CD4-positive, alpha-beta memory T cell (primary cell): ENCODE results near the gene TP53BP1. TPM values are rescaled to one million over a fixed set of nuclear protein-coding genes. Genes with fewer than 3 reads are reported as not detected.

Source experiments
- CTCF ChIA-PET: fragments of 350-600 bp; sonication (Branson Sonifier 250); formaldehyde crosslinking; loops from one replicate; lab custom pipeline; 2021; ENCODE audit warnings: inconsistent platforms; ENCODE audit not compliant: partially characterized antibody; lab: Charles Lee
- POLR2A ChIA-PET: fragments of 350-600 bp; sonication (Branson Sonifier 250); formaldehyde crosslinking; loops from one replicate; lab custom pipeline; 2021; ENCODE audit not compliant: partially characterized antibody; lab: Charles Lee
- DNase-seq, 5 donors: peaks; one replicate each; pipeline versions ENCODE4 v3.0.0 to v3.0.0-alpha.2; 2020 to 2022; ENCODE audit warnings: mixed read lengths in 1 of 5
- H3K27ac ChIP-seq: one replicate; pipeline ENCODE4 v1.7.0; 2013; ENCODE audit warnings: low read depth, low read length
- H3K27me3 ChIP-seq: 2 replicates; pipeline ENCODE4 v1.7.0; 2013; ENCODE audit warnings: mild to moderate bottlenecking, low read length, moderate library complexity; ENCODE audit not compliant: insufficient read depth
- H3K36me3 ChIP-seq: 2 replicates; pipeline ENCODE4 v1.7.0; 2013; ENCODE audit warnings: mild to moderate bottlenecking, low read length, moderate library complexity; ENCODE audit not compliant: insufficient read depth
- H3K4me1 ChIP-seq: 2 replicates; pipeline ENCODE4 v1.7.0; 2013; ENCODE audit warnings: mild to moderate bottlenecking, low read length, moderate library complexity; ENCODE audit not compliant: insufficient read depth
- H3K4me3 ChIP-seq, 2 donors: one replicate each; pipeline ENCODE4 v1.7.0; 2013; ENCODE audit warnings: low read length in 2 of 2, mild to moderate bottlenecking in 1 of 2
- H3K9me3 ChIP-seq, 2 donors: one replicate each; pipeline ENCODE4 v1.7.0; 2013; ENCODE audit warnings: low read length in 2 of 2, control low read depth in 1 of 2; ENCODE audit not compliant: control insufficient read depth in 1 of 2
- H3K27ac Mint-ChIP-seq, 7 donors: one replicate each; pipeline ENCODE4 v1.8.0; 2020 to 2021; ENCODE audit warnings: mixed read lengths in 7 of 7, mild to moderate bottlenecking in 6 of 7, inconsistent platforms in 3 of 7, moderate library complexity in 3 of 7
- H3K27me3 Mint-ChIP-seq, 2 donors: one replicate each; pipeline ENCODE4 v1.8.0; 2020 to 2021; ENCODE audit warnings: mixed read lengths in 2 of 2
- H3K36me3 Mint-ChIP-seq, 2 donors: one replicate each; pipeline ENCODE4 v1.8.0; 2020 to 2021; ENCODE audit warnings: mixed read lengths in 2 of 2, inconsistent platforms in 1 of 2, mild to moderate bottlenecking in 1 of 2
- H3K4me1 Mint-ChIP-seq, 4 donors: one replicate each; pipeline ENCODE4 v1.8.0; 2020 to 2021; ENCODE audit warnings: mixed read lengths in 4 of 4, mild to moderate bottlenecking in 1 of 4
- H3K4me3 Mint-ChIP-seq, 8 donors: one replicate each; pipeline ENCODE4 v1.8.0; 2020 to 2021; ENCODE audit warnings: mixed read lengths in 8 of 8, mild to moderate bottlenecking in 7 of 8, moderate library complexity in 6 of 8, inconsistent platforms in 3 of 8
- H3K9me3 Mint-ChIP-seq, 8 donors: one replicate each; pipeline ENCODE4 v1.8.0; 2020 to 2021; ENCODE audit warnings: mixed read lengths in 8 of 8, mild to moderate bottlenecking in 5 of 8, inconsistent platforms in 3 of 8, moderate library complexity in 1 of 8
- intact Hi-C: fragments of 100-400 bp; cut with micrococcal nuclease; formaldehyde crosslinking; loops from one replicate; pipeline ENCODE4 v1.15.1; 2023
- polyA plus RNA-seq, 2 donors: library from polyadenylated mRNA; unstranded; fragments of 300-500 nt; fragmentation: Illumina TruSeq; gene quantifications; one replicate each; pipeline ENCODE4 v1.2.3, GENCODE V29; 2021
- total RNA-seq, 2 experiments: library from RNA; stranded (reverse); gene quantifications; one replicate each; pipeline ENCODE4 v1.2.3, GENCODE V29; 2021

TP53BP1 gene
- total and polyA plus RNA-seq, 4 experiments from 2014 or later: 2.7 to 46.3 (median 25.5) TPM

DNA sequence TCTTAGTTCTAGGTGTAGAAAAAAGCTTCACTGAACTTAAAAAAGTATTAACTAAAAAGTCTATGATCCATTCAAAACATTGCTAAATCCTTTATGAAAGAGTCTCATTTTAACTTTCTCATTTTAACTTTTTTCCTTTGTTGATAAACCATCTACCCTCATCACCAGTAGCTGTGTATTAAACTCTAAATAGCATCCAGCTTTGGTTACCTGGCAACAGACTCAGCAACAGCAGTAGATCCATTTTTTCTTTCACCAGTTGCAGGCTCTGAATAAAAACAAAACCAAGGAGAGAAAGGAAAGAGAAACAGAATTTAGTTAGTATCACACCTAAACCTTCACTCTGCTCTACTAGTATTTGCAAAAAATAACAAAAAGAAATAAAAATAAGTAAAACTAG lies 51.6 kb downstream of the TP53BP1 start:
- POLR2A ChIA-PET: interaction anchor here (1.7 kb wide), 1 partner anchor 69 kb away, joined by 4 read pairs; no protein-coding TSS in a partner anchor
- no peaks in the 10 kb centered on the region for H3K27me3 ChIP-seq
- Mint-ChIP-seq H3K27me3 (no peaks in the 10 kb centered on the region), H3K36me3 (peaks cover 22 to 52% of the 10 kb centered on the region in 2 donors), H3K4me1 (peaks cover 3 to 6% (median 6%) of the 10 kb centered on the region in 4 donors), H3K27ac (no peak overlapping the region), H3K4me3 (no peak overlapping the region), H3K9me3 (no peaks in the 10 kb centered on the region)
- no peak overlapping the region for H3K4me3 ChIP-seq
- intact Hi-C loops: loop anchor here (1.0 kb wide), 1 partner anchor 73 kb away; no protein-coding TSS in a partner anchor
- CTCF ChIA-PET: interaction anchor here (1.0 to 4.2 kb wide), 3 partner anchors 19 to 99 kb away, joined by 3 to 58 read pairs (median 3); no protein-coding TSS in a partner anchor
- H3K27ac ChIP-seq: no peak overlapping the region
- no peak for DNase-seq
- H3K9me3 ChIP-seq: no peaks in the 10 kb centered on the region
- H3K36me3 ChIP-seq: no peaks in the 10 kb centered on the region
- H3K4me1 ChIP-seq: no peaks in the 10 kb centered on the region

DNA sequence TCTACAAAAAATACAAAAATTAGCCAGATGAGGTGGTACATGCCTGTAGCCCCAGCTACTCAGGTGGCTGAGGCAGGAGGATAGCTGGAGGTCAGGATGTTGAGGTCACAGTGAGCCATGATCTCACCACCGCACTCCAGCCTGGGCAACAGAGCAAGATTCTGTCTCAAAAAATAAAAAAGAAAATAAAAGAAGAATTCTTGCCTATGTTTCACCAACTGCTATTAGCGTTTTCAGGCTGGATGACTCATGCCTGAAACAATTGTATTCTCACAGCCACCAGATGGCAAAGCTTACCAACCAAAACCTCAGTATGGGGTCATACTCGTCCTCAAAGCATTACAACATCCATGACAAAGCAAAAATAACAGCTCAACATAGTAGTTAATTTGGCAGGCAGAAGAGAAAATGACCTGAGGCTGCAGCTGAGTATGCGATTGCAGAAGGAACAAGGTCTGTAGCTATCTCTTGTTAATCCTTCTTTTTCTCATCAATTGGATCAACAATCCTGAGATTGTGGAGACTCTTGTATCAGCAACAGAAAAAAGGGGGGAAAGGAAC lies 52.2 kb downstream of the TP53BP1 start:
- H3K36me3 Mint-ChIP-seq: peaks cover 17 to 52% of the 10 kb centered on the region in 2 donors
- peak; percentile 10 to 29 (median 14) for DNase-seq
- Histone ChIP-seq H3K27ac (no peak overlapping the region), H3K4me1 (no peaks in the 10 kb centered on the region), H3K27me3 (no peaks in the 10 kb centered on the region), H3K4me3 (no peak overlapping the region), H3K36me3 (no peaks in the 10 kb centered on the region), H3K9me3 (no peaks in the 10 kb centered on the region)
- CTCF ChIA-PET: interaction anchor here (0.7 to 4.2 kb wide), 4 partner anchors 19 to 348 kb away, joined by 3 to 58 read pairs (median 3); no protein-coding TSS in a partner anchor
- H3K4me3 Mint-ChIP-seq: no peak overlapping the region
- H3K9me3 Mint-ChIP-seq: no peaks in the 10 kb centered on the region
- POLR2A ChIA-PET: interaction anchor here (1.7 kb wide), 1 partner anchor 70 kb away, joined by 4 read pairs; no protein-coding TSS in a partner anchor
- intact Hi-C loops: loop anchor here (1.0 kb wide), 1 partner anchor 74 kb away; no protein-coding TSS in a partner anchor
- peaks cover 3 to 6% (median 6%) of the 10 kb centered on the region in 4 donors for H3K4me1 Mint-ChIP-seq
- peak overlapping the region in 1 of 7 donors; percentile 13 for H3K27ac Mint-ChIP-seq
- H3K27me3 Mint-ChIP-seq: no peaks in the 10 kb centered on the region

DNA sequence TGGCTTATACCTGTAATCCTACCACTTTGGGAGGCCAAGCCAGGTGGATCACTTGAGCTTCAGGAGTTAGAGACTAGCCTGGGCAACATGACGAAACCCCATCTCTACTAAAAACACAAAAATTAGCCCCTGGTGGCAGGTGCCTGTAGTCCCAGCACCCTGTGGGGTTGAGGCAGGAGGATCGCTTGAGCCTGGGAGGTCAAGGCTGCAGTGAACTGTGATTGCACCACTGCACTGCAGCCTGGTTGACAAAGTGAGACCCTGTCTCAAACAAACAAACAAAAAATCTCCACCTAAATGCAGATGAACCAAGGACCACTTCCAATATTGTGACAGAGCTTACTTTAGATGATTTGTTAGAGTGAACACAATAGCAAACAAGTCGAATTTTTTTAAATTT lies 53.7 kb downstream of the TP53BP1 start:
- Mint-ChIP-seq H3K36me3 (peaks cover 7 to 41% of the 10 kb centered on the region in 2 donors), H3K27me3 (no peaks in the 10 kb centered on the region), H3K4me1 (peaks cover 3 to 6% (median 5%) of the 10 kb centered on the region in 4 donors), H3K27ac (no peak overlapping the region), H3K9me3 (no peaks in the 10 kb centered on the region), H3K4me3 (no peak overlapping the region)
- Histone ChIP-seq H3K9me3 (no peaks in the 10 kb centered on the region), H3K4me1 (no peaks in the 10 kb centered on the region), H3K27ac (no peak overlapping the region), H3K36me3 (peaks cover 3% of the 10 kb centered on the region), H3K4me3 (no peak overlapping the region), H3K27me3 (no peaks in the 10 kb centered on the region)
- intact Hi-C loops: no loop called here
- ChIA-PET POLR2A (no interaction called here), CTCF (interaction anchor here (4.2 kb wide), 1 partner anchor 74 kb away, joined by 58 read pairs; no protein-coding TSS in a partner anchor)
- DNase-seq: no peak

DNA sequence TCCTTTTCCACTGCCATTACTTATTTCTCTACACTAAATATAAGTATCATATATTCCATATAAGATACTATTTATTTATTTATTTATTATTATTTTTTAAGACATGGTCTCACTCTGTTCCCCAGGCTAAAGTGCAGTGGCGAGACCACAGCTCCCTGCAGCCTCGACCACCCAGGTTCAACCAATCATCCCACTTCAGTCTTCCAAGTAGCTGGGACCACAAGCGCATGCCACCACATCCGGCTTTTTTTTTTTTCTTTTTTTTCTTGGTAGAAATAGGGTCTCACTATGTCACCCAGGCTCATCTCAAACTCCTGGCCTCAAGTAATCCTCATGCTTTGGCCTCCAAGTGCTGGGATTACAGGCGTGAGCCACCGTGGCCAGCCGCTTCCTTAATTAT lies 56.6 kb downstream of the TP53BP1 start:
- no peak overlapping the region for H3K27ac ChIP-seq
- peaks cover 31 to 64% of the 10 kb centered on the region in 2 donors for H3K36me3 Mint-ChIP-seq
- intact Hi-C loops: no loop called here
- H3K27me3 Mint-ChIP-seq: no peaks in the 10 kb centered on the region
- no peaks in the 10 kb centered on the region for H3K9me3 ChIP-seq
- DNase-seq: no peak
- H3K27me3 ChIP-seq: no peaks in the 10 kb centered on the region
- no peak overlapping the region for H3K4me3 Mint-ChIP-seq
- POLR2A ChIA-PET: no interaction called here
- H3K36me3 ChIP-seq: peaks cover 19% of the 10 kb centered on the region
- no peak overlapping the region for H3K27ac Mint-ChIP-seq
- no peaks in the 10 kb centered on the region for H3K9me3 Mint-ChIP-seq
- H3K4me1 ChIP-seq: no peaks in the 10 kb centered on the region
- H3K4me3 ChIP-seq: no peak overlapping the region
- CTCF ChIA-PET: no interaction called here
- H3K4me1 Mint-ChIP-seq: peaks cover 3 to 6% (median 5%) of the 10 kb centered on the region in 4 donors

DNA sequence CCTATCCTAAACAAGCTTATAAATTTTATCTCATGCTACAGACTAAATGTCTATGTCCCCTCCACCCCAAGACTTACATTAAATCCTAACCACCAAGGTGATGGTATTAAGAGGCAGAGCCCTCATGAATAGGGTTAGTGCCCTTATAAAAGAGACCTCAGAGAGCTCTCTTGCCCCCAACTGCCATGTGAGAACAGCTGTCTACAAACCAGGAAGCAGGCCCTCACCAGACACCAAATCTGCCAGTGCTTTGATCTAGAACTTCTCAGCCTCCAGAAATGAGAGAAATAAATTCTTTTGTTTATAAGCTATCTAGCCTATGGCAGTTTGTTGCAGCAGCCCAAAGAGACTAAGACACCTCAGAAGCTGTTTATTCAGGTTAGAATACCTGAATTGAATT lies 58.5 kb downstream of the TP53BP1 start:
- no peak overlapping the region for H3K27ac Mint-ChIP-seq
- Histone ChIP-seq H3K9me3 (no peaks in the 10 kb centered on the region), H3K4me3 (no peak overlapping the region), H3K4me1 (no peaks in the 10 kb centered on the region), H3K36me3 (peaks cover 26% of the 10 kb centered on the region), H3K27ac (no peak overlapping the region), H3K27me3 (no peaks in the 10 kb centered on the region)
- H3K4me3 Mint-ChIP-seq: no peak overlapping the region
- DNase-seq: no peak
- H3K27me3 Mint-ChIP-seq: no peaks in the 10 kb centered on the region
- intact Hi-C loops: no loop called here
- ChIA-PET CTCF (interaction anchor here (0.9 to 2.2 kb wide), 2 partner anchors 15 to 80 kb away, joined by 4 to 8 read pairs; no protein-coding TSS in a partner anchor), POLR2A (interaction anchor here (1.5 kb wide), 1 partner anchor 76 kb away, joined by 3 read pairs; no protein-coding TSS in a partner anchor)
- H3K9me3 Mint-ChIP-seq: no peaks in the 10 kb centered on the region
- peaks cover 0 to 2% (median 0%) of the 10 kb centered on the region in 4 donors for H3K4me1 Mint-ChIP-seq
- peaks cover 37 to 67% of the 10 kb centered on the region in 2 donors for H3K36me3 Mint-ChIP-seq

DNA sequence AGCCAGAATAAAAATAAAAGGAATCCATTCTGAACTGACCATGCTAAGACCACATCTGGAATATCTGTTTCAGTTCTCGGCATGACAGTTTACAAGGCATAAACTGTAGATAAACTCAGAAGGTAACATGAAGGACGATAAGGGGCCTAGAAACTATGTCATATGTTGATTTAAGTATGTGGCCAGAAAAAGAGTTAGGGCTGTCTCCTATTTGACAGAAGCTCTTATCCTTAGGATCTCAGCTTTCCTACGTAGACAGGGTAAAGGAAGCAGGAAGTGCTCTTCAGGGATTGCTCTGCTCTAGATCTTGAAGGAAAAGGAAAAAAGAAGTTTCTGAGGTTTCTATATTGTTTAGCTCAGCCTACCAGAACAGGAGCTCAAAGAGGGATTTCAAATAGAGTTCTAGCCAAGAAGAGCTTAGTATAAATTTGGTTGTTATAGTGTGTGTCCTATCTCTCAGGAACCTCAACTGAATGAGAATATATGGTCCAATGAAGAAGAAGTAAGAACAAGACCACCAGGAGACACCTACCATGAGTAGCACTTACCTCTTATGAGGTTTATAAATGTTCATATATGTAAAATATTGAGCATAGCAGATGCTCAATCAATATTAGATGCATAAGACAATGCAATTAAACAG lies 59.2 kb downstream of the TP53BP1 start:
- H3K4me1 ChIP-seq: no peaks in the 10 kb centered on the region
- CTCF ChIA-PET: interaction anchor here (0.9 to 2.2 kb wide), 2 partner anchors 15 to 81 kb away, joined by 4 to 8 read pairs; no protein-coding TSS in a partner anchor
- H3K27ac ChIP-seq: no peak overlapping the region
- no peak overlapping the region for H3K4me3 Mint-ChIP-seq
- H3K27me3 Mint-ChIP-seq: no peaks in the 10 kb centered on the region
- no peak overlapping the region for H3K27ac Mint-ChIP-seq
- no peaks in the 10 kb centered on the region for H3K9me3 ChIP-seq
- H3K9me3 Mint-ChIP-seq: no peaks in the 10 kb centered on the region
- H3K4me1 Mint-ChIP-seq: peaks cover 0 to 2% (median 0%) of the 10 kb centered on the region in 4 donors
- DNase-seq: no peak
- H3K27me3 ChIP-seq: no peaks in the 10 kb centered on the region
- no peak overlapping the region for H3K4me3 ChIP-seq
- intact Hi-C loops: no loop called here
- H3K36me3 Mint-ChIP-seq: peaks cover 37 to 64% of the 10 kb centered on the region in 2 donors
- POLR2A ChIA-PET: interaction anchor here (1.5 kb wide), 1 partner anchor 77 kb away, joined by 3 read pairs; no protein-coding TSS in a partner anchor
- peaks cover 26% of the 10 kb centered on the region for H3K36me3 ChIP-seq

DNA sequence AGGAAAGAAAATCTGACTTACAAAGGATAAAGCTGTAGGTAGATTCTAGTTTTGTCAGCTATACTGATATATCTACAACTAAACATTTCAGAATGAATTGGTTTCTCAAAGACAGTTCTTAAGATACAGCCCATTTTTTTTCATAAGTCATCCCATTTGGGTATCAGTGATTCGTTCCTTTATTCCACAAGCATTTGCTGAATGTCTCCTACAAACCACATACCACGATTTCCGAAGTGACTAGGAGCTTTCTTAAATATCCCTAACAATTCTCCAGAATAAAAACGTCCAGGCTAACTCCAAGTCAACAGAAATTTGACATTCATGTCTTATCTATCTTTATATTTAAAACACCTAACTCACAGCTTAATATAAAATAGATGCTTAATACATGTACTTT lies 59.8 kb downstream of the TP53BP1 start:
- Histone ChIP-seq H3K9me3 (no peaks in the 10 kb centered on the region), H3K27ac (no peak overlapping the region), H3K4me3 (no peak overlapping the region), H3K36me3 (peaks cover 26% of the 10 kb centered on the region), H3K4me1 (no peaks in the 10 kb centered on the region), H3K27me3 (no peaks in the 10 kb centered on the region)
- ChIA-PET CTCF (interaction anchor here (2.2 kb wide), 1 partner anchor 81 kb away, joined by 8 read pairs; no protein-coding TSS in a partner anchor), POLR2A (interaction anchor here (1.5 kb wide), 1 partner anchor 77 kb away, joined by 3 read pairs; no protein-coding TSS in a partner anchor)
- Mint-ChIP-seq H3K4me1 (peaks cover 0 to 2% (median 0%) of the 10 kb centered on the region in 4 donors), H3K27ac (no peak overlapping the region), H3K27me3 (no peaks in the 10 kb centered on the region), H3K4me3 (no peak overlapping the region), H3K9me3 (no peaks in the 10 kb centered on the region), H3K36me3 (peaks cover 37 to 61% of the 10 kb centered on the region in 2 donors)
- no peak for DNase-seq
- intact Hi-C loops: no loop called here
